Ovary (tissue), 9 donors: Measurements from ENCODE around the gene KCNA2. TPM values are rescaled to one million over a fixed set of nuclear protein-coding genes. Genes with fewer than 3 reads are reported as not detected.

Source experiments
- DNase-seq, 5 donors: peaks; one replicate each; pipeline ENCODE4 v3.0.0-alpha.2; 2019 to 2020
- H3K27ac ChIP-seq, 2 donors: fragments of 200-600 bp; one replicate each; pipeline versions ENCODE4 v1.5.1 to v1.8.0; 2019 to 2022
- H3K27me3 ChIP-seq: fragments of 200-600 bp; one replicate; pipeline ENCODE4 v1.8.0; 2022
- H3K36me3 ChIP-seq: fragments of 200-600 bp; sonication (generic); one replicate; pipeline ENCODE4 v1.5.1; 2019
- H3K4me1 ChIP-seq: one replicate; pipeline ENCODE4 v1.8.1; 2013; ENCODE audit warnings: mild to moderate bottlenecking, moderate library complexity; ENCODE audit not compliant: insufficient read depth
- H3K4me3 ChIP-seq: fragments of 200-600 bp; sonication (generic); one replicate; pipeline ENCODE4 v1.5.1; 2017
- H3K9me3 ChIP-seq, 2 donors: fragments of 200-600 bp in 1 of 2; sonication (generic) in 1 of 2; one replicate each; pipeline versions ENCODE4 v1.5.1 to v1.8.1; 2013 to 2019; ENCODE audit warnings: mild to moderate bottlenecking in 1 of 2, moderate library complexity in 1 of 2
- CTCF ChIP-seq, 3 donors: fragments of 450-650 bp in 2 of 3; fragments of 200-600 bp in 1 of 3; IDR thresholded peaks; one replicate each; pipeline versions ENCODE4 v1.5.1 to v1.8.0; 2016 to 2022; ENCODE audit warnings: antibody characterized with exemption in 3 of 3, mild to moderate bottlenecking in 1 of 3
- EP300 ChIP-seq: sonication (generic); formaldehyde crosslinking; IDR thresholded peaks from one replicate; pipeline ENCODE4 v1.6.1; 2017; ENCODE audit warnings: antibody characterized with exemption
- POLR2A ChIP-seq: fragments of 450-650 bp; IDR thresholded peaks from one replicate; pipeline ENCODE4 v1.6.1; 2017; ENCODE audit warnings: antibody characterized with exemption, mild to moderate bottlenecking, moderate library complexity
- WGBS, 3 donors: extraction: QIAGEN DNeasy Blood & Tissue Kit in 1 of 3; methylation state at CpG; one replicate each; pipeline versions ENCODE4 v1.1.5 to v1.1.7; 2013 to 2017; 5-methylcytosine and 5-hydroxymethylcytosine counted together
- intact Hi-C, 4 donors: fragments of 100-400 bp; cut with DNase I; formaldehyde crosslinking; loops; one replicate each; pipeline versions ENCODE4 v1.11.0 to v1.15.1; 2022 to 2023
- polyA plus RNA-seq, 2 donors: library from polyadenylated mRNA; stranded (reverse); fragments of 200-250 nt in 1 of 2; fragments of 350-450 nt in 1 of 2; fragmentation: Illumina TruSeq in 1 of 2; extraction: RNeasy Lipid Tissue Mini Kit (QIAGEN cat#74804) in 1 of 2; gene quantifications; one replicate each; pipeline ENCODE4 v1.2.3, GENCODE V29; 2013 to 2014
- total RNA-seq, 7 donors: library from RNA; depleted of rRNA in 2 of 7; stranded (reverse); fragments of >200 nt in 2 of 7; fragmentation: NEBNext Ultra II Directional in 3 of 7; extraction: Animal tissue kit (Norgen Biotek cat#: 25700) in 3 of 7; gene quantifications; one replicate each; pipeline versions ENCODE4 v1.1.0 to v1.2.4, GENCODE V29; 2016 to 2023
- donor health status: DM: no; HTN: no; CAD: no; lungs with moderate emphysema.
- donor health status: DM: no; HTN: no; CAD: no.
- donor health status: Bipolar disorder and iron deficiency.
- donor health status: DM: yes; HTN: yes; CAD: no.
- donor health status: DM: no; HTN: no; CAD: no.
- donor health status: DM: yes; HTN: yes; CAD: no.

The KCNA2 gene
- total and polyA plus RNA-seq, 9 donors, result under 0.01 to 1.7 (median 0.51) TPM

- no peaks in the 10 kb centered on the region for H3K4me1 ChIP-seq
- 44 to 58% (median 57%) methylated on average over 4 of the region's 4 CpGs for WGBS, 3 donors
- H3K9me3 ChIP-seq, result no peaks in the 10 kb centered on the region
- no peak overlapping the region for H3K4me3 ChIP-seq
- H3K36me3 ChIP-seq, result no peaks in the 10 kb centered on the region
- intact Hi-C loops, result no loop called here
- no peak for DNase-seq
- no peaks in the 10 kb centered on the region for H3K27me3 ChIP-seq
- TF ChIP-seq CTCF (IDR thresholded peaks at IDR 0.05), result no peak
- TF ChIP-seq EP300, result no peak
- TF ChIP-seq POLR2A, result no peak
- no peak overlapping the region for H3K27ac ChIP-seq
Observed at GRCh38 chr1:110548381-110548780, 57.8 kb downstream of the KCNA2 start.

GRCh38 chr1:110547017-110547416 is 59.1 kb downstream of the KCNA2 start:
- 46 to 65% (median 53%) methylated on average over 2 of the region's 2 CpGs for WGBS, 3 donors

GRCh38 chr1:110545492-110545891 is 60.7 kb downstream of the KCNA2 start:
- H3K4me1 ChIP-seq, result no peaks in the 10 kb centered on the region
- no peak overlapping the region for H3K4me3 ChIP-seq
- TF ChIP-seq CTCF (IDR thresholded peaks at IDR 0.05), result no peak
- H3K36me3 ChIP-seq, result no peaks in the 10 kb centered on the region
- H3K27ac ChIP-seq, result no peak overlapping the region
- intact Hi-C loops, result no loop called here
- H3K27me3 ChIP-seq, result no peaks in the 10 kb centered on the region
- 19 to 44% (median 21%) methylated on average over 2 of the region's 2 CpGs for WGBS, 3 donors
- DNase-seq, result no peak
- no peaks in the 10 kb centered on the region for H3K9me3 ChIP-seq

More at GRCh38 chr1:110547017-110547416, 59.1 kb downstream of the KCNA2 start:
- no peak overlapping the region for H3K27ac ChIP-seq
- H3K9me3 ChIP-seq, result no peaks in the 10 kb centered on the region
- no peaks in the 10 kb centered on the region for H3K4me1 ChIP-seq
- H3K4me3 ChIP-seq, result no peak overlapping the region
- no peak for DNase-seq
- no peaks in the 10 kb centered on the region for H3K27me3 ChIP-seq
- no peak for TF ChIP-seq CTCF (IDR thresholded peaks at IDR 0.05)
- intact Hi-C loops, result no loop called here
- H3K36me3 ChIP-seq, result no peaks in the 10 kb centered on the region

GRCh38 chr1:110544753-110545152 is 61.4 kb downstream of the KCNA2 start:
- H3K36me3 ChIP-seq, result no peaks in the 10 kb centered on the region
- intact Hi-C loops, result no loop called here
- H3K9me3 ChIP-seq, result no peaks in the 10 kb centered on the region
- H3K4me1 ChIP-seq, result no peaks in the 10 kb centered on the region
- TF ChIP-seq EP300, result no peak
- 56 to 61% (median 61%) methylated on average over 3 of the region's 3 CpGs for WGBS, 3 donors
- H3K27me3 ChIP-seq, result no peaks in the 10 kb centered on the region
- no peak overlapping the region for H3K4me3 ChIP-seq
- no peak overlapping the region for H3K27ac ChIP-seq
- no peak for DNase-seq

Other genes with a start within 250 kb of the KCNA2 start
- 10 to 100 TPM; 14.5 to 33.7 (median 21.2) TPM for gene SLC16A4, start 215.3 kb downstream of the KCNA2 start, total RNA-seq
- gene SLC16A4, start 215.3 kb downstream of the KCNA2 start, polyA plus RNA-seq, result 10 to 100 TPM; 23.9 to 33.0 TPM
- 100 to 1,000 TPM; 103 to 129 (median 122) TPM for gene LAMTOR5, start 198.7 kb downstream of the KCNA2 start, total RNA-seq
- gene LAMTOR5, start 198.7 kb downstream of the KCNA2 start, polyA plus RNA-seq, result 100 to 1,000 TPM; 184 to 265 TPM
- gene PROK1, start 155.2 kb downstream of the KCNA2 start, total RNA-seq, result 100 to 1,000 TPM in 6 of 7 donors, 10 to 100 TPM in 1; 39.4 to 263 (median 182) TPM
- gene PROK1, start 155.2 kb downstream of the KCNA2 start, polyA plus RNA-seq, result 100 to 1,000 TPM; 276 to 428 TPM
- gene KCNA10, start 87.2 kb downstream of the KCNA2 start, total RNA-seq, result not detected
- not detected for gene KCNA10, start 87.2 kb downstream of the KCNA2 start, polyA plus RNA-seq
- gene KCNA3, start 68.6 kb upstream of the KCNA2 start, total RNA-seq, result 1 to 10 TPM in 4 of 7 donors, under 1 TPM in 3; 0.55 to 2.1 (median 1.4) TPM
- gene KCNA3, start 68.6 kb upstream of the KCNA2 start, polyA plus RNA-seq, result 1 to 10 TPM in 1 of 2 donors, under 1 TPM in 1; 0.21 to 1.1 TPM